IPS-NIHi11 (cell line): ENCODE measurements around the gene EPM2AIP1.
"Not testable (repeated sequence)": the region's sequence is repeated elsewhere in the genome, so short reads cannot be mapped to it uniquely, and the experiment has no call there.

Source experiments
- DNase-seq: peaks from one replicate; pipeline ENCODE4 v3.0.0; 2012; ENCODE audit warnings: mixed read lengths, low spot score

Gene EPM2AIP1

GRCh38 chr3:36954452-36955134, 38.3 kb downstream of the EPM2AIP1 start:
- no peak for DNase-seq

GRCh38 chr3:36947814-36948213, 45.1 kb downstream of the EPM2AIP1 start:
- DNase-seq, result not testable (repeated sequence)

GRCh38 chr3:36945333-36945980, 47.5 kb downstream of the EPM2AIP1 start:
- DNase-seq, result no peak

DNA sequence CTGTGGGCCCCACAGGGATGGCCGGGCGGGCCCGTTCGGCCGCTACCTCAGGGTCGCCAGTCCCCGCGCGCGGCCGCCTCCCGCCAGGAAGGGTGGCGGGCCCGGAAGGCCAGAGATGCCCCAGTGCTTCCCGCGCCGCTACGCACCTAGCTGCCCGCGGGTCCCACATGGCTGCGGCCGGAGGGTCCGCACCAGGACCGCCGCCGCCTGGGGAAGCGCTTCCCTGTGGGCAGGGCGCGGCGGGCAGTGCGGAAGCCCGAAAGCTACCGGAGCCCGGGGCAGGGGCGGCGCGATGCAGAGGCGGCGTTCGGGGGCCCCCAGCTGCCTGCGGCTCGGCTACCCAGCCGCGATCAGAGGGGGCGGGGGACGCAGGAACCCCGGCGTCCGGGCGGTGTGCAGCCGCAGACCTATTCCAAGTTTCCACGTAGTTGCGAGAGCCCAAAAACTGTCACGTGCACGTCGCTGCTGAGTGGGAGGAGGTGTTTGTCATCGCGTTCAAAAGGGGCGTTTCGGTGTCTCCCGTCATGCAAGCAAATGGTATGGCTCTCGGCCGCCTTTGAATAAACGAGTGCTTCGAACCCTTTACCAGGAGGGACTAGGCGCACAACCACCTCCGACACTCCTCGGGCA, 48.2 kb downstream of the EPM2AIP1 start, which contains the start of gene TRANK1:
Gene TRANK1 (minus strand): TSS at position 414 of the 630 bp plus-strand sequence. CDS start 245 bp downstream, at position 169.
- peak; percentile 73 for DNase-seq

DNA sequence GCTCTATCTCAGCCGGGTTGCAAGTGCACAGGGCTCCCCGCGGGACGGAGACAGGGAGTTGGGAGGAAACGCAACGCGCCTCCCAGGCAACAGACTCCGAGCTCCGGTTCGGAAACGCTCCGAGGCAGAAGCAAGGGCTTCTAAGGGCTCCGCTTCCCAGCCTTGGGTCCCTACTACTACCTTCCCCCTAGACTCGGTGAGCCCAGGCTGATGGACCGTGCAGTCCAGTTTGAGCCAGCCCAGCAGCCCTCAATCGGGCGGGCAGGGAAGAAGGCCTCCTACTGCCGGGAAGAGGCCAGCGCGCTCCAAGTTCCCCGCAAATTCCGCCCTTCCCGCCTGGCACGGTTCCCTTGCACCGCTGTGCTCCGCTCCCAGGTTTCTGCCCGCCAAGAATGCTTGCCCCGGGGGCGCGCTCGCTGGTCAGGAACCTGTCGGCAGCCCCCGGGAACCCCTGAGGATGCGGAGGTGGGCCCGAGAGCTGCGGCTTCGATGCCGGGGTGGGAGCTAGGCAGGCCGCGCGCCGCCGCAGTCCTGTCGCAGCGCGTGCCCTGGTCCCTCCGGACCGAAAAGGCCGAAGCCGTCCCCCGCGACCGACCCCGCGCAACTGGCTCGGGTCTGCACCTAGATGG, 48.8 kb downstream of the EPM2AIP1 start:
- peak; percentile 81 for DNase-seq

- no peak for DNase-seq
These were observed 49.3 kb downstream of the EPM2AIP1 start for GRCh38 chr3:36943601-36944000.

GRCh38 chr3:36942638-36943248, 50.2 kb downstream of the EPM2AIP1 start:
- DNase-seq, result no peak

GRCh38 chr3:36941658-36942057, 51.3 kb downstream of the EPM2AIP1 start:
- DNase-seq, result no peak

GRCh38 chr3:36941162-36941561, 51.8 kb downstream of the EPM2AIP1 start:
- DNase-seq, result no peak

GRCh38 chr3:36937492-36937891, 55.4 kb downstream of the EPM2AIP1 start:
- DNase-seq, result no peak
